ENCODE measurements around the gene FEZF1. TPM values are rescaled to one million over a fixed set of nuclear protein-coding genes. Genes with fewer than 3 reads are reported as not detected.

FEZF1 gene
- total and polyA plus RNA-seq, 8 donors, result not detected

- H3K4me1 ChIP-seq, result no peaks in the 10 kb centered on the region
- H3K4me3 ChIP-seq, result no peak overlapping the region
- no peaks in the 10 kb centered on the region for H3K27me3 ChIP-seq
- TF ChIP-seq CTCF (IDR thresholded peaks at IDR 0.05), result no peak
- no peak for TF ChIP-seq EP300 (IDR thresholded peaks at IDR 0.05)
- TF ChIP-seq POLR2A (IDR thresholded peaks at IDR 0.05), result no peak
- TF ChIP-seq POLR2AphosphoS5 (IDR thresholded peaks at IDR 0.05), result no peak
- WGBS, 5 donors, result 69 to 82% (median 77%) methylated on average over 8 of the region's 8 CpGs
- no peaks in the 10 kb centered on the region for H3K9me3 ChIP-seq
- H3K36me3 ChIP-seq, result no peaks in the 10 kb centered on the region
- no peak overlapping the region for H3K27ac ChIP-seq
- no peak for DNase-seq
- intact Hi-C loops (cut with DNase I; ENCODE audit: low total_unique reads), result no loop called here
Measured at GRCh38 chr7:122329145-122329802, 24.7 kb upstream of the FEZF1 start.

DNA sequence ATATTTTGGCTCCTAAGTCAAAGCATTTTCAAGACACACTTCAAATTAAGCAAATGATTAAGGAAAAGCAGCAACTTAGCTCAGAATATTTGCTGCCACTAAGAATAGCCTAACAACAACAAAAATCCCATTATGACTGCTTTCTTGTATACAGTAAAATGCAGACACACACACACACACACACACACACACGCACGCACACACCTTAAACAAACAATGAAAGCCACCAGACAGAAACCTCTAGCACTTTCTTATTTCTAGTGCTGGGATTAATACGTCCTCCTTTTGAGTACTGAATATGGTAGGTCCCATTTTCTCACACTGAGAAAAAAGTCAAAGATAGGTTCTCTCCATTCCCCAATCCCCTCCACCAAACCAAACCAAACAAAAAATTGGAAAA, 23.4 kb upstream of the FEZF1 start:
- DNase-seq, result peak in 1 of 2 donors; percentile 20
- H3K4me3 ChIP-seq, result no peak overlapping the region
- H3K36me3 ChIP-seq, result no peaks in the 10 kb centered on the region
- H3K27ac ChIP-seq, result no peak overlapping the region
- TF ChIP-seq POLR2A (IDR thresholded peaks at IDR 0.05) (no peak), CTCF (IDR thresholded peaks at IDR 0.05) (no peak), POLR2AphosphoS5 (IDR thresholded peaks at IDR 0.05) (no peak), EP300 (IDR thresholded peaks at IDR 0.05) (no peak)
- H3K4me1 ChIP-seq, result no peaks in the 10 kb centered on the region
- intact Hi-C loops (cut with DNase I; ENCODE audit: low total_unique reads), result no loop called here
- WGBS, 5 donors, result 38 to 55% (median 49%) methylated on average over 3 of the region's 3 CpGs
- H3K9me3 ChIP-seq, result no peaks in the 10 kb centered on the region
- H3K27me3 ChIP-seq, result no peaks in the 10 kb centered on the region

DNA sequence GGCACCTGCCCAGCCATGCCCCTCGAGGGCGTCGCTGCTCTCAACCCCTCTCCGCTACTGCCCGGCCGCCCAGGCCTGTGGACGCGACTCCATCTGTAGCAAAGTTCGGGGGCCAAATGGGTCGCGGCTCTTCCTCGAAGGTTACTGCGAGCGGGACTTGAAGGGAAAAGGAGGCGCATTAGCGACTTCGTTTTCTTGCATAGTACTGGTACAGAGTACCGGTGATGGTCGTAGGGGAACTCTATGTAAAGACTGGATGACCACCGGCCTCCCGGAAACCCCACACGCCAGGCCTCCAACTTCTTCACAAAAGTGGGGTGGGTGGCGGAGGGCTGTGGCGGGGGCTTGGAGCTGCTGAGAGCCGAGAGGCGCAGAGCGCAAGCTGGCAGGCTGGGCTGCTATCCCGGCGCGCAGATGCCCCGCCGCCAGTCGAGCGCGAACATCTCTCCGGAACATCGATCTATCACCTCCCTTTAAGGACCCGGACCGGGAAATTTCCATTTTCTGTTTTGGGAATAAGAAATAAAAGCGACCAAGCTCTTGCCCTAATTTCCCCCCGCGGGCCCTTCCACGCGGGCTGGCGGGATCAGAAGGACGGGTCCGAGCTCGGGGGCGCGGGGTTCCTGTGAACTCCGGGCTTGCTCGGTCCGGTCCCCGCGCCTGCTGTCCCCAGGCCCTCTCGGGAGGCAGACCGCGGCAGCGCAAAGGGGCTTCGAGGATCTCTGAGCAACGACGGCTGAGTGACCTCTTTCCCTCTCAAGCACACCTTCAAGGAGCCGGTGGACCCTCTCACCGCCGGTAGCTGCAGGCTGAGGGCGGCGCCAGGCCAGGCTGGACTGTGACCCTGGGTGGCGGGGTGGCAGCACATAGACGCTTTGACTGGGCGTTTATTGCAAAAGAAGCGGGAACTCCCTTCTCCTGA, 12.2 kb upstream of the FEZF1 start:
- WGBS, 5 donors, result 4 to 11% (median 6%) methylated on average over 47 to 71 of the region's 71 CpGs
- Histone ChIP-seq H3K4me3 (peak overlapping the region in 2 of 4 donors; percentile 14 to 25), H3K27ac (no peak overlapping the region), H3K36me3 (no peaks in the 10 kb centered on the region), H3K9me3 (peaks cover 0 to 2% (median 0%) of the 10 kb centered on the region in 4 donors), H3K27me3 (peaks cover 13 to 64% (median 54%) of the 10 kb centered on the region in 3 donors), H3K4me1 (peaks cover 11 to 29% (median 22%) of the 10 kb centered on the region in 4 donors)
- intact Hi-C loops (cut with DNase I; ENCODE audit: low total_unique reads), result no loop called here
- no peak for TF ChIP-seq POLR2A (IDR thresholded peaks at IDR 0.05)
- TF ChIP-seq CTCF (IDR thresholded peaks at IDR 0.05), result no peak
- no peak for TF ChIP-seq POLR2AphosphoS5 (IDR thresholded peaks at IDR 0.05)
- TF ChIP-seq EP300 (IDR thresholded peaks at IDR 0.05), result no peak
- peak in 1 of 2 donors; percentile 33 for DNase-seq

All from stomach (tissue), 9 donors.